Neuronal stem cell (in vitro differentiated cells): ENCODE measurements around the gene RBFOX2.

Source experiments
- DNase-seq: peaks from one replicate; pipeline ENCODE4 v3.0.0-alpha.2; 2013; ENCODE audit warnings: low spot score
- H2AFZ ChIP-seq: one replicate; pipeline ENCODE4 v1.6.1; 2013; ENCODE audit warnings: mild to moderate bottlenecking, low read length, inconsistent platforms
- H2AK5ac ChIP-seq: 2 replicates; pipeline ENCODE4 v1.6.1; 2013; ENCODE audit warnings: low read depth, mild to moderate bottlenecking, inconsistent platforms, low read length, moderate library complexity, mixed read lengths
- H2BK120ac ChIP-seq: 2 replicates; pipeline ENCODE4 v1.6.1; 2013; ENCODE audit warnings: low read depth, mild to moderate bottlenecking, inconsistent platforms, low read length, moderate library complexity, mixed read lengths
- H2BK12ac ChIP-seq: one replicate; pipeline ENCODE4 v1.6.1; 2013; ENCODE audit warnings: low read length, inconsistent platforms
- H2BK15ac ChIP-seq: 2 replicates; pipeline ENCODE4 v1.6.1; 2013; ENCODE audit warnings: mild to moderate bottlenecking, low read length, inconsistent platforms, mixed read lengths
- H2BK5ac ChIP-seq: one replicate; pipeline ENCODE4 v1.6.1; 2013; ENCODE audit warnings: inconsistent platforms, mild to moderate bottlenecking, low read length, moderate library complexity
- H3K14ac ChIP-seq: one replicate; pipeline ENCODE4 v1.6.1; 2013; ENCODE audit warnings: low read length, inconsistent platforms
- H3K18ac ChIP-seq: 2 replicates; pipeline ENCODE4 v1.6.1; 2013; ENCODE audit warnings: low read length, inconsistent platforms
- H3K23ac ChIP-seq: 2 replicates; pipeline ENCODE4 v1.6.1; 2013; ENCODE audit warnings: low read depth, mild to moderate bottlenecking, mixed read lengths, low read length, inconsistent platforms; ENCODE audit not compliant: poor library complexity
- H3K27ac ChIP-seq: replicated peaks from 3 replicates; pipeline ENCODE4 v1.5.1; 2013; ENCODE audit warnings: low read length, inconsistent platforms
- H3K27me3 ChIP-seq, 3 experiments: 2 replicates each; pipeline ENCODE4 v1.6.1; 2013; ENCODE audit warnings: low read length in 3 of 3, mild to moderate bottlenecking in 2 of 3, inconsistent platforms in 1 of 3, low read depth in 1 of 3, mixed read lengths in 1 of 3, moderate library complexity in 1 of 3; ENCODE audit not compliant: control insufficient read depth in 3 of 3, insufficient read depth in 3 of 3
- H3K36me3 ChIP-seq, 2 donors: replicated peaks in 1 of 2; 2 replicates each; pipeline ENCODE4 v1.6.1; 2013; ENCODE audit warnings: low read length in 2 of 2; ENCODE audit not compliant: control insufficient read depth in 2 of 2, insufficient read depth in 2 of 2
- H3K4ac ChIP-seq: 2 replicates; pipeline ENCODE4 v1.6.1; 2013; ENCODE audit warnings: inconsistent platforms, mild to moderate bottlenecking, low read length, moderate library complexity
- H3K4me1 ChIP-seq, 2 donors: 1 replicate in 1 of 2; 2 replicates in 1 of 2; pipeline ENCODE4 v1.6.1; 2013; ENCODE audit warnings: low read length in 2 of 2, low read depth in 1 of 2; ENCODE audit not compliant: control insufficient read depth in 2 of 2, insufficient read depth in 1 of 2
- H3K4me2 ChIP-seq: one replicate; pipeline ENCODE4 v1.6.1; 2013; ENCODE audit warnings: mild to moderate bottlenecking, low read length, inconsistent platforms; ENCODE audit not compliant: insufficient read depth, poor library complexity, severe bottlenecking
- H3K4me3 ChIP-seq, 2 donors: 2 replicates each; pipeline ENCODE4 v1.5.1; 2013; ENCODE audit warnings: low read length in 2 of 2, mild to moderate bottlenecking in 2 of 2, inconsistent platforms in 1 of 2, moderate library complexity in 1 of 2
- H3K79me1 ChIP-seq: one replicate; pipeline ENCODE4 v1.6.1; 2013; ENCODE audit warnings: low read depth, mild to moderate bottlenecking, inconsistent platforms, low read length, moderate library complexity
- H3K9ac ChIP-seq: one replicate; pipeline ENCODE4 v1.6.1; 2013; ENCODE audit warnings: mild to moderate bottlenecking, low read depth, low read length, inconsistent platforms; ENCODE audit not compliant: poor library complexity
- H3K9me3 ChIP-seq, 2 donors: replicated peaks in 1 of 2; 2 replicates each; pipeline versions ENCODE3 to v1.6.1; 2013; ENCODE audit warnings: low read length in 2 of 2, mild to moderate bottlenecking in 2 of 2, inconsistent platforms in 1 of 2, low read depth in 1 of 2, mixed read lengths in 1 of 2, moderate library complexity in 1 of 2; ENCODE audit not compliant: control insufficient read depth in 2 of 2, insufficient read depth in 1 of 2
- H4K8ac ChIP-seq: one replicate; pipeline ENCODE4 v1.6.1; 2013; ENCODE audit warnings: low read depth, mild to moderate bottlenecking, inconsistent platforms, low read length, moderate library complexity
- H4K91ac ChIP-seq: one replicate; pipeline ENCODE4 v1.6.1; 2013; ENCODE audit warnings: low read length, low read depth, mild to moderate bottlenecking, inconsistent platforms; ENCODE audit not compliant: poor library complexity
- WGBS, 2 donors: extraction: QIAGEN DNeasy Blood & Tissue Kit; methylation state at CpG; one replicate each; pipeline ENCODE4 v1.1.7; 2013; ENCODE audit warnings: missing lambda C conversion rate in 2 of 2, mixed read lengths in 1 of 2; ENCODE audit not compliant: insufficient read length in 2 of 2, insufficient replicate concordance in 1 of 2; ENCODE audit errors: extremely low coverage in 2 of 2; 5-methylcytosine and 5-hydroxymethylcytosine counted together

RBFOX2 gene

GRCh38 chr22:35981900-35982299 is 46.7 kb downstream of the RBFOX2 start:
- Histone ChIP-seq H3K4ac (no peak overlapping the region), H2BK5ac (no peak overlapping the region), H3K27me3 (no peaks in the 10 kb centered on the region)

GRCh38 chr22:35978889-35979288 is 49.7 kb downstream of the RBFOX2 start:
- WGBS, 2 donors = no CpG with 5 or more reads among the region's 5 CpGs
- no peak overlapping the region for H3K4me2 ChIP-seq
- peaks cover 0 to 8% of the 10 kb centered on the region in 2 donors for H3K4me1 ChIP-seq

More at GRCh38 chr22:35981900-35982299, 46.7 kb downstream of the RBFOX2 start:
- Histone ChIP-seq H2BK15ac (no peak overlapping the region), H3K23ac (no peak overlapping the region), H2BK12ac (no peak overlapping the region), H2AK5ac (no peak overlapping the region), H3K14ac (no peak overlapping the region), H4K91ac (no peak overlapping the region), H3K4me1 (peaks cover 6 to 9% of the 10 kb centered on the region in 2 donors), H2AFZ (no peak overlapping the region), H3K79me1 (no peaks in the 10 kb centered on the region), H3K9ac (no peak overlapping the region), H3K4me3 (no peak overlapping the region), H3K36me3 (peaks cover 0 to 3% of the 10 kb centered on the region in 2 donors), H3K18ac (no peak overlapping the region), H2BK120ac (no peak overlapping the region), H3K9me3 (no peaks in the 10 kb centered on the region), H4K8ac (no peak overlapping the region), H3K4me2 (no peak overlapping the region), H3K27ac (no peak overlapping the region)
- no CpG with 5 or more reads among the region's 1 CpG for WGBS, 2 donors
- no peak for DNase-seq

GRCh38 chr22:35978201-35978600 is 50.4 kb downstream of the RBFOX2 start:
- H3K79me1 ChIP-seq = no peaks in the 10 kb centered on the region
- H2BK15ac ChIP-seq = no peak overlapping the region
- no peak overlapping the region for H2BK12ac ChIP-seq
- H3K14ac ChIP-seq = no peak overlapping the region
- no peak overlapping the region for H2AFZ ChIP-seq
- H2AK5ac ChIP-seq = no peak overlapping the region
- peaks cover 0 to 8% of the 10 kb centered on the region in 2 donors for H3K4me1 ChIP-seq
- H3K27me3 ChIP-seq = no peaks in the 10 kb centered on the region
- no peak overlapping the region for H3K4ac ChIP-seq
- H3K9ac ChIP-seq = no peak overlapping the region
- no peak overlapping the region for H2BK5ac ChIP-seq
- H2BK120ac ChIP-seq = no peak overlapping the region
- no peak for DNase-seq
- no peaks in the 10 kb centered on the region for H3K9me3 ChIP-seq
- H4K8ac ChIP-seq = no peak overlapping the region
- H3K4me2 ChIP-seq = no peak overlapping the region
- no peak overlapping the region for H3K23ac ChIP-seq
- no CpG with 5 or more reads among the region's 1 CpG for WGBS, 2 donors
- H3K36me3 ChIP-seq = peaks cover 0 to 3% of the 10 kb centered on the region in 2 donors
- no peak overlapping the region for H4K91ac ChIP-seq
- no peak overlapping the region for H3K4me3 ChIP-seq
- H3K18ac ChIP-seq = no peak overlapping the region
- H3K27ac ChIP-seq = no peak overlapping the region

More at GRCh38 chr22:35978889-35979288, 49.7 kb downstream of the RBFOX2 start:
- Histone ChIP-seq H3K14ac (no peak overlapping the region), H3K79me1 (no peaks in the 10 kb centered on the region), H3K4me3 (no peak overlapping the region), H4K91ac (no peak overlapping the region), H3K9ac (no peak overlapping the region), H3K18ac (no peak overlapping the region), H3K27me3 (no peaks in the 10 kb centered on the region), H2BK120ac (no peak overlapping the region), H2BK12ac (no peak overlapping the region), H3K4ac (no peak overlapping the region), H2AK5ac (no peak overlapping the region), H2AFZ (no peak overlapping the region), H2BK15ac (no peak overlapping the region), H4K8ac (no peak overlapping the region), H2BK5ac (no peak overlapping the region), H3K9me3 (no peaks in the 10 kb centered on the region), H3K27ac (no peak overlapping the region), H3K36me3 (peaks cover 0 to 3% of the 10 kb centered on the region in 2 donors), H3K23ac (no peak overlapping the region)
- DNase-seq = no peak

GRCh38 chr22:35977136-35977535 is 51.5 kb downstream of the RBFOX2 start:
- Histone ChIP-seq H3K27ac (no peak overlapping the region), H3K18ac (no peak overlapping the region), H2BK15ac (no peak overlapping the region), H3K4me3 (no peak overlapping the region), H3K4me2 (no peak overlapping the region), H2BK12ac (no peak overlapping the region), H2BK5ac (no peak overlapping the region), H3K27me3 (no peaks in the 10 kb centered on the region), H2BK120ac (no peak overlapping the region), H4K91ac (no peak overlapping the region), H3K14ac (no peak overlapping the region), H3K23ac (no peak overlapping the region), H2AFZ (no peak overlapping the region), H3K36me3 (peaks cover 0 to 3% of the 10 kb centered on the region in 2 donors), H4K8ac (no peak overlapping the region), H3K9ac (no peak overlapping the region), H3K9me3 (no peaks in the 10 kb centered on the region), H3K4me1 (peaks cover 6 to 7% of the 10 kb centered on the region in 2 donors), H3K4ac (no peak overlapping the region), H2AK5ac (no peak overlapping the region), H3K79me1 (no peaks in the 10 kb centered on the region)
- WGBS, 2 donors = no CpG with 5 or more reads among the region's 2 CpGs
- no peak for DNase-seq
